ENCODE measurements around the gene ZNF12. TPM values are rescaled to one million over a fixed set of nuclear protein-coding genes. Genes with fewer than 3 reads are reported as not detected.
"Not testable (repeated sequence)": the region's sequence is repeated elsewhere in the genome, so short reads cannot be mapped to it uniquely, and the experiment has no call there.

The ZNF12 gene
- total RNA-seq, 1 donor from 2014 or later = 18.1 TPM

GRCh38 chr7:6729492-6730342 lies 23.0 kb upstream of the ZNF12 start:
- Mint-ChIP-seq H3K36me3 (ENCODE audit: low read depth) (peaks cover 15% of the 10 kb centered on the region), H3K27me3 (ENCODE audit: low read depth) (no peaks in the 10 kb centered on the region), H3K9me3 (ENCODE audit: low read depth) (peaks cover 3% of the 10 kb centered on the region), H3K27ac (ENCODE audit: unreplicated experiment) (peak overlapping the region; percentile 92), H3K4me1 (ENCODE audit: low read depth) (peaks cover 23% of the 10 kb centered on the region), H3K4me3 (ENCODE audit: unreplicated experiment) (peak overlapping the region; percentile 87)
- DNase-seq (ENCODE audit: low spot score) = peak; percentile 98
- TF ChIP-seq, protein P1, sequence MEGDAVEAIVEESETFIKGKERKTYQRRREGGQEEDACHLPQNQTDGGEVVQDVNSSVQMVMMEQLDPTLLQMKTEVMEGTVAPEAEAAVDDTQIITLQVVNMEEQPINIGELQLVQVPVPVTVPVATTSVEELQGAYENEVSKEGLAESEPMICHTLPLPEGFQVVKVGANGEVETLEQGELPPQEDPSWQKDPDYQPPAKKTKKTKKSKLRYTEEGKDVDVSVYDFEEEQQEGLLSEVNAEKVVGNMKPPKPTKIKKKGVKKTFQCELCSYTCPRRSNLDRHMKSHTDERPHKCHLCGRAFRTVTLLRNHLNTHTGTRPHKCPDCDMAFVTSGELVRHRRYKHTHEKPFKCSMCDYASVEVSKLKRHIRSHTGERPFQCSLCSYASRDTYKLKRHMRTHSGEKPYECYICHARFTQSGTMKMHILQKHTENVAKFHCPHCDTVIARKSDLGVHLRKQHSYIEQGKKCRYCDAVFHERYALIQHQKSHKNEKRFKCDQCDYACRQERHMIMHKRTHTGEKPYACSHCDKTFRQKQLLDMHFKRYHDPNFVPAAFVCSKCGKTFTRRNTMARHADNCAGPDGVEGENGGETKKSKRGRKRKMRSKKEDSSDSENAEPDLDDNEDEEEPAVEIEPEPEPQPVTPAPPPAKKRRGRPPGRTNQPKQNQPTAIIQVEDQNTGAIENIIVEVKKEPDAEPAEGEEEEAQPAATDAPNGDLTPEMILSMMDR (IDR thresholded peaks at IDR 0.05) = no peak

DNA sequence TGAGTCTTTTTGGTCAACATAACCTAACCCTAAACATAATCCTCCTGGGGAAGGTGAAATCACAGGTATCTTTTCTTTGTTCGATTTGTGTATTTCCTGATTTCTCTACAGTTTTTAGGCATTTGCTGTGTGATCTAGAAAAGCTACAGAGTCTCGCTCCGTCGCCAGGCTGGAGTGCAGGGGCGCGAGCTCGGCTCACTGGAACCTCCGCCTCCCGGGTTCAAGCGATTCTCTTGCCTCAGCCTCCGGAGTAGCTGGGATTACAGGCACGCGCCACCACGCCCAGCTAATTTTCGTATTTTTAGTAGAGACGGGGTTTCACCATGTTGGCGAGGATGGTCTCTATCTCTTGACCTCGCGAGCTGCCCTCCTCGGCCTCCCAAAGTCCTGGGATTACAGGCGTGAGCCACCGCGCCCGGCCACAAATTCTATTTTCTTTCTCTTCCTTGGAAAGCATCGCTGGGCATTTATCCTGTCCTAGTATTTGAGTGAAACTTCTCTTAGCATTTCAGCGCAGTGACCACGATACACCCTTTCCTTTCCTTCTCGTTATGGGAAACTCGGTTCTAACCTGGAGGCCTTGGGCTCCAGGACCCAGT lies 22.2 kb upstream of the ZNF12 start:
- not testable (repeated sequence) for H3K27me3 Mint-ChIP-seq (ENCODE audit: low read depth); DNase-seq (ENCODE audit: low spot score); H3K9me3 Mint-ChIP-seq (ENCODE audit: low read depth)
- Mint-ChIP-seq H3K4me1 (ENCODE audit: low read depth) (peaks cover 23% of the 10 kb centered on the region), H3K27ac (ENCODE audit: unreplicated experiment) (peak overlapping the region; percentile 92), H3K4me3 (ENCODE audit: unreplicated experiment) (peak overlapping the region; percentile 87), H3K36me3 (ENCODE audit: low read depth) (peaks cover 13% of the 10 kb centered on the region)

DNA sequence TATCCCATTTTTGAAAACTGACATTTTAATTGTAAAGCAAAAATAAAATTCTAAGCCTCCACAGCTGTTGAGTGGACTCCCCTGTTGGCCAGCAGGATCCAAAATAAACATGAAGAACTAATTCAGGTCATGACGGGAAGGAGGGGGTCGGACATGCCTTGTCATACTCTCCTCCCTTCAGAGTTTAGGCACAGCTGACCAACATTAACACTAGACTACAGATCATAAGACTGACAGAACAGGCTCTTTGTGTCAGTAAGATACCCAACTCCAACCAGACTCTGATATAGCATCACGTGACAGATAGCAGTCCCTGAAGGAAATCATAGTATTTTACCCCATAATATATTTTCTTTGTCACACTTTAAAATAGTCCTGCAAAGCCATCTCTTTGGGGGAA lies 20.9 kb upstream of the ZNF12 start:
- Mint-ChIP-seq H3K27me3 (ENCODE audit: low read depth) (peaks cover 1% of the 10 kb centered on the region), H3K36me3 (ENCODE audit: low read depth) (peaks cover 7% of the 10 kb centered on the region), H3K4me1 (ENCODE audit: low read depth) (peaks cover 23% of the 10 kb centered on the region), H3K27ac (ENCODE audit: unreplicated experiment) (no peak overlapping the region), H3K9me3 (ENCODE audit: low read depth) (peaks cover 3% of the 10 kb centered on the region), H3K4me3 (ENCODE audit: unreplicated experiment) (no peak overlapping the region)
- TF ChIP-seq, protein P1 (IDR thresholded peaks at IDR 0.05) = no peak
- no peak for DNase-seq (ENCODE audit: low spot score)

- not testable (repeated sequence) for H3K27me3 Mint-ChIP-seq (ENCODE audit: low read depth); DNase-seq (ENCODE audit: low spot score); H3K9me3 Mint-ChIP-seq (ENCODE audit: low read depth); H3K36me3 Mint-ChIP-seq (ENCODE audit: low read depth); H3K27ac Mint-ChIP-seq (ENCODE audit: unreplicated experiment); H3K4me3 Mint-ChIP-seq (ENCODE audit: unreplicated experiment)
- H3K4me1 Mint-ChIP-seq (ENCODE audit: low read depth) = peaks cover 17% of the 10 kb centered on the region
Measured at GRCh38 chr7:6726341-6726740, 19.6 kb upstream of the ZNF12 start.

DNA sequence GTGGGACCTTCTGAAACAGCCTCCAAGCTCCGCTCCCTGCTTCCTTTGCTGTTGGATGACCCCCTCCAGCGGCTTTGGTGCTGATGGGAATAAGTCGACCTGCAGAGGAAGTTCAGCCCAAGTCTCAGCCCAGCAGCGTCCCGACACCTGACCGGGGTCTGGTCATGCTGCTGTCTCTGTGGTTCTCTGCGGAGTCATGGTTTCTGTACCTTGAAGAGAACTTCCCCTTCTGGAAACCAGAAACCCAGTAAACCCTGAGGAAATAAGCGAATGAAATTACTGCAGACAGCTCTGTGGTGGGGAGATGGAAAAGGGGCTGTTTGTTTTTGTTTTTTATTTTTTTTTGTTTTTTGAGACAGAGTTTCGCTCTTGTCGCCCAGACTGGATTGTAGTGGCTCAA lies 18.3 kb upstream of the ZNF12 start:
- Mint-ChIP-seq H3K27ac (ENCODE audit: unreplicated experiment) (no peak overlapping the region), H3K9me3 (ENCODE audit: low read depth) (peaks cover 3% of the 10 kb centered on the region), H3K36me3 (ENCODE audit: low read depth) (peaks cover 4% of the 10 kb centered on the region), H3K4me1 (ENCODE audit: low read depth) (peaks cover 5% of the 10 kb centered on the region), H3K4me3 (ENCODE audit: unreplicated experiment) (no peak overlapping the region), H3K27me3 (ENCODE audit: low read depth) (peaks cover 8% of the 10 kb centered on the region)
- no peak for DNase-seq (ENCODE audit: low spot score)
- TF ChIP-seq, protein P1 (IDR thresholded peaks at IDR 0.05) = no peak

- H3K27ac Mint-ChIP-seq (ENCODE audit: unreplicated experiment); H3K9me3 Mint-ChIP-seq (ENCODE audit: low read depth); H3K36me3 Mint-ChIP-seq (ENCODE audit: low read depth); H3K4me3 Mint-ChIP-seq (ENCODE audit: unreplicated experiment); H3K4me1 Mint-ChIP-seq (ENCODE audit: low read depth); DNase-seq (ENCODE audit: low spot score); H3K27me3 Mint-ChIP-seq (ENCODE audit: low read depth): not testable (repeated sequence)
Measured at GRCh38 chr7:6724351-6724750, 17.6 kb upstream of the ZNF12 start.
